ENCODE results near the gene MAGI2. TPM values are rescaled to one million over a fixed set of nuclear protein-coding genes. Genes with fewer than 3 reads are reported as not detected.

Gene MAGI2
- total RNA-seq, 1 experiment from 2014 or later = 0.25 TPM

GRCh38 chr7:79268730-79269129, 184.7 kb downstream of the MAGI2 start:
- ChIA-PET CTCF (no interaction called here), POLR2A (no interaction called here)
- Mint-ChIP-seq H3K4me1 (ENCODE audit: low read depth, unreplicated experiment) (no peaks in the 10 kb centered on the region), H3K9me3 (ENCODE audit: unreplicated experiment) (peaks cover 11% of the 10 kb centered on the region), H3K27ac (ENCODE audit: unreplicated experiment) (no peak overlapping the region), H3K36me3 (ENCODE audit: insufficient read depth, unreplicated experiment) (no peaks in the 10 kb centered on the region), H3K4me3 (ENCODE audit: unreplicated experiment) (no peak overlapping the region), H3K27me3 (ENCODE audit: insufficient read depth, unreplicated experiment) (no peaks in the 10 kb centered on the region)
- no peak for DNase-seq
- Histone ChIP-seq H3K36me3 (ENCODE audit: control insufficient read depth, insufficient read depth, low read length) (no peaks in the 10 kb centered on the region), H3K4me1 (no peaks in the 10 kb centered on the region; the same call in 1 of the 2 replicates), H3K27me3 (replicated peaks; ENCODE audit: control insufficient read depth, insufficient read depth, low read length) (no peaks in the 10 kb centered on the region), H3K9me3 (no peaks in the 10 kb centered on the region), H3K4me3 (ENCODE audit: low read depth, low read length) (no peak overlapping the region)
- TF ChIP-seq, protein P1, sequence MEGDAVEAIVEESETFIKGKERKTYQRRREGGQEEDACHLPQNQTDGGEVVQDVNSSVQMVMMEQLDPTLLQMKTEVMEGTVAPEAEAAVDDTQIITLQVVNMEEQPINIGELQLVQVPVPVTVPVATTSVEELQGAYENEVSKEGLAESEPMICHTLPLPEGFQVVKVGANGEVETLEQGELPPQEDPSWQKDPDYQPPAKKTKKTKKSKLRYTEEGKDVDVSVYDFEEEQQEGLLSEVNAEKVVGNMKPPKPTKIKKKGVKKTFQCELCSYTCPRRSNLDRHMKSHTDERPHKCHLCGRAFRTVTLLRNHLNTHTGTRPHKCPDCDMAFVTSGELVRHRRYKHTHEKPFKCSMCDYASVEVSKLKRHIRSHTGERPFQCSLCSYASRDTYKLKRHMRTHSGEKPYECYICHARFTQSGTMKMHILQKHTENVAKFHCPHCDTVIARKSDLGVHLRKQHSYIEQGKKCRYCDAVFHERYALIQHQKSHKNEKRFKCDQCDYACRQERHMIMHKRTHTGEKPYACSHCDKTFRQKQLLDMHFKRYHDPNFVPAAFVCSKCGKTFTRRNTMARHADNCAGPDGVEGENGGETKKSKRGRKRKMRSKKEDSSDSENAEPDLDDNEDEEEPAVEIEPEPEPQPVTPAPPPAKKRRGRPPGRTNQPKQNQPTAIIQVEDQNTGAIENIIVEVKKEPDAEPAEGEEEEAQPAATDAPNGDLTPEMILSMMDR (IDR thresholded peaks at IDR 0.05; ENCODE audit: insufficient read depth in 1 of 2, low read depth in 1 of 2, low read length in 1 of 2, severe bottlenecking in 1 of 2, unreplicated experiment in 1 of 2) = no peak
- intact Hi-C loops (cut with micrococcal nuclease; ENCODE audit: unreplicated experiment) = no loop called here
- no TSS peak for BruUV-seq (replicated peaks)

- Histone ChIP-seq H3K4me1 (no peaks in the 10 kb centered on the region), H3K4me3 (ENCODE audit: low read depth, low read length) (no peak overlapping the region), H3K36me3 (ENCODE audit: control insufficient read depth, insufficient read depth, low read length) (no peaks in the 10 kb centered on the region), H3K27me3 (replicated peaks; ENCODE audit: control insufficient read depth, insufficient read depth, low read length) (no peaks in the 10 kb centered on the region), H3K9me3 (no peaks in the 10 kb centered on the region)
- H3K27me3 Mint-ChIP-seq (ENCODE audit: insufficient read depth, unreplicated experiment) = no peaks in the 10 kb centered on the region
- no peak overlapping the region for H3K4me3 Mint-ChIP-seq (ENCODE audit: unreplicated experiment)
- H3K36me3 Mint-ChIP-seq (ENCODE audit: insufficient read depth, unreplicated experiment) = no peaks in the 10 kb centered on the region
- BruUV-seq (replicated peaks) = no TSS peak
- no peak for DNase-seq
- ChIA-PET POLR2A (no interaction called here), CTCF (no interaction called here)
- TF ChIP-seq, protein P1 (IDR thresholded peaks at IDR 0.05; ENCODE audit: insufficient read depth in 1 of 2, low read depth in 1 of 2, low read length in 1 of 2, severe bottlenecking in 1 of 2, unreplicated experiment in 1 of 2) = no peak
- intact Hi-C loops (cut with micrococcal nuclease; ENCODE audit: unreplicated experiment) = no loop called here
- no peaks in the 10 kb centered on the region for H3K4me1 Mint-ChIP-seq (ENCODE audit: low read depth, unreplicated experiment)
- no peak overlapping the region for H3K27ac Mint-ChIP-seq (ENCODE audit: unreplicated experiment)
- no peaks in the 10 kb centered on the region for H3K9me3 Mint-ChIP-seq (ENCODE audit: unreplicated experiment)
These were observed 194.6 kb downstream of the MAGI2 start for GRCh38 chr7:79258826-79259225.

DNA sequence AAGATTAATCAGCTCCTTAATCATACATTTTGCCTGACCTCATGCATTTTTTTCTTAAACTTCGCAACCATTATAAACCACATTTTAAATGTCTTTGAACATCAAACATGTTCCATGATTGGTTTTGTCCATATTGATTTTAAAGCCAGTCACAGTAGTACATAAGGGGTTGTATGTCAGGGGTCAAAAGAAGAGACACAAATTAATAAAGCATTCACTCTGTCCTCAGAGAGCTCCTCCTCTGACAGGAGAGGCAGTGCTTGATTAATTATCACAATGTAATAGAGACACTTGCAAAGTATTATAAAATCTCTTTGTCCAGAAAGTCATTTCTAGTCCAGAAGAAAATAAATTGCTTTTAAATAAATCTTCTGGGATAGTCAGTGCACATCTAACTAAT, 195.5 kb downstream of the MAGI2 start:
- H3K4me1 ChIP-seq = no peaks in the 10 kb centered on the region
- no peaks in the 10 kb centered on the region for H3K4me1 Mint-ChIP-seq (ENCODE audit: low read depth, unreplicated experiment)
- ChIA-PET CTCF (no interaction called here), POLR2A (no interaction called here)
- H3K4me3 ChIP-seq (ENCODE audit: low read depth, low read length) = no peak overlapping the region
- no peak for DNase-seq
- intact Hi-C loops (cut with micrococcal nuclease; ENCODE audit: unreplicated experiment) = no loop called here
- H3K27me3 ChIP-seq (replicated peaks; ENCODE audit: control insufficient read depth, insufficient read depth, low read length) = no peaks in the 10 kb centered on the region
- no peaks in the 10 kb centered on the region for H3K9me3 Mint-ChIP-seq (ENCODE audit: unreplicated experiment)
- H3K9me3 ChIP-seq = no peaks in the 10 kb centered on the region
- no peaks in the 10 kb centered on the region for H3K36me3 ChIP-seq (ENCODE audit: control insufficient read depth, insufficient read depth, low read length)
- H3K36me3 Mint-ChIP-seq (ENCODE audit: insufficient read depth, unreplicated experiment) = no peaks in the 10 kb centered on the region
- H3K27ac Mint-ChIP-seq (ENCODE audit: unreplicated experiment) = no peak overlapping the region
- TF ChIP-seq, protein P1 (IDR thresholded peaks at IDR 0.05; ENCODE audit: insufficient read depth in 1 of 2, low read depth in 1 of 2, low read length in 1 of 2, severe bottlenecking in 1 of 2, unreplicated experiment in 1 of 2) = no peak
- H3K4me3 Mint-ChIP-seq (ENCODE audit: unreplicated experiment) = no peak overlapping the region
- no peaks in the 10 kb centered on the region for H3K27me3 Mint-ChIP-seq (ENCODE audit: insufficient read depth, unreplicated experiment)
- no TSS peak for BruUV-seq (replicated peaks)
